GM19438 (cell line): ENCODE results near the gene BICRA.
"Not testable (repeated sequence)": the region's sequence is repeated elsewhere in the genome, so short reads cannot be mapped to it uniquely, and the experiment has no call there.

Experiments used
- ATAC-seq: cut with Tn5 transposase; IDR thresholded peaks from one replicate; pipeline ENCODE4 v1.9.1; 2021; ENCODE audit warnings: low read depth; ENCODE audit not compliant: unreplicated experiment

Gene BICRA

GRCh38 chr19:47740866-47741519 lies 132.1 kb downstream of the BICRA start:
- ATAC-seq, result no peak

- ATAC-seq, result no peak
Observed at GRCh38 chr19:47741544-47742140, 132.7 kb downstream of the BICRA start.

- ATAC-seq, result no peak
Observed at GRCh38 chr19:47742634-47743033, 133.7 kb downstream of the BICRA start.

- peak; percentile 75 for ATAC-seq
Observed at GRCh38 chr19:47745010-47745901, 136.3 kb downstream of the BICRA start, which contains the start of gene NOP53. NOP53 (plus strand) TSS chr19:47745546; CDS start chr19:47745560, 14 bp downstream.

GRCh38 chr19:47746129-47746528 lies 137.2 kb downstream of the BICRA start:
- ATAC-seq, result not testable (repeated sequence)

GRCh38 chr19:47749326-47749725 lies 140.4 kb downstream of the BICRA start:
- no peak for ATAC-seq

GRCh38 chr19:47750752-47751151 lies 141.8 kb downstream of the BICRA start:
- no peak for ATAC-seq

GRCh38 chr19:47752440-47753211 lies 143.7 kb downstream of the BICRA start:
- no peak for ATAC-seq
